SH-SY5Y (cell line): ENCODE data around the gene HOXC13.

Experiments
- GATA2 ChIP-seq: IDR thresholded peaks from 2 replicates; pipeline ENCODE4 v1.6.1; 2011; ENCODE audit warnings: mild to moderate bottlenecking, low read depth, low read length
- GATA3 ChIP-seq: IDR thresholded peaks from 2 replicates; pipeline ENCODE4 v1.6.1; 2011; ENCODE audit warnings: low read depth, mild to moderate bottlenecking, low read length, moderate library complexity

DNA sequence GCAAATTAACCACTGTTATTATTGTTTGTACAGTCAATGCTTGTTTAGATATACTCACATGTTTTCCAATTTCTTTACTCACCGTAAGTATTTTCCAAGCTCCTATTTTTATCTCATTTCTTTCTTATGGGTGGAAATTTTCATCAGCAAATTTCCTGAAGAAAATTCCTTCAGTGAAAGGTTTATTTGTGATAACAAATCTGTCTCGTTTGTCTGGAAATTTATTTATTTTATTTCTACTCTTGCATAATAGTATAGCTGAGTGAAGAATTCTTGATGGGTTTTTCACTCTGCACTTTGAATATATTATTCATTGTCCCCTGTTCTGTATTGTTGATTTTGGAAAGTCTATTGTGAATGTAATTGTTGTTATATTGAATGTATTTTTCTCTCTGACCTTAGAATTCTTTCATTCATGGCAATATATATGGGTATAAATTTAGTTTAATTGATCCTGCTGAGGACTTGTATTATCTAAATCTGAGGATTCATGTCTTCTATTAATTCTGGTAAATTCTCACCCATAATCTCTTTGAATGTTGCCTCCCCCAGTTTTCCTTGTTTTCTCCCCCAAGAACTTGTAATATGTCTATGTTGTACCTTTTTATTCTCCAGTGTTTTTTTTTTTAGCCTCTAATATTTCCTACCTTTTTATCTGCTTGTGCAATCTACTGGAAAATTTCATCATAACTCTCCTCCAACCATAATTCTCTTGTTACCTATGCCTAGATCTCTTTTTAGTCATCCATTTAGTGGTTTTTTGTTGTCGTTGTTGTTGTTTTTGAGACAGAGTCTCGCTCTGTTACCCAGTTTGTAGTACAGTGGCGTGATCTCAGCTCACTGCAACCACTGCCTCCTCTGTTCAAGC lies 21.6 kb upstream of the HOXC13 start:
- TF ChIP-seq GATA2 (no peak), GATA3 (no peak)
